Testis (tissue), 3 donors: ENCODE data around the gene ZMYM1. TPM values are rescaled to one million over a fixed set of nuclear protein-coding genes. Genes with fewer than 3 reads are reported as not detected.

ENCODE experiments used
- DNase-seq: peaks from one replicate; pipeline ENCODE4 v3.0.0-alpha.2; 2019
- H3K27ac ChIP-seq, 2 donors: fragments of 200-600 bp; sonication (generic); one replicate each; pipeline ENCODE4 v1.5.1; 2019
- H3K27me3 ChIP-seq: fragments of 200-600 bp; sonication (generic); one replicate; pipeline ENCODE4 v1.5.1; 2019
- H3K36me3 ChIP-seq: fragments of 200-600 bp; sonication (generic); one replicate; pipeline ENCODE4 v1.5.1; 2017; ENCODE audit warnings: low read depth; ENCODE audit errors: missing control alignments
- H3K4me1 ChIP-seq: fragments of 200-600 bp; sonication (generic); one replicate; pipeline ENCODE4 v1.5.1; 2019
- H3K4me3 ChIP-seq, 2 donors: fragments of 200-600 bp; sonication (generic); one replicate each; pipeline ENCODE4 v1.5.1; 2017 to 2019
- H3K9me3 ChIP-seq: fragments of 200-600 bp; sonication (generic); one replicate; pipeline ENCODE4 v1.5.1; 2017
- CTCF ChIP-seq, 3 experiments: fragments of 450-650 bp in 2 of 3; fragments of 200-600 bp in 1 of 3; sonication (generic) in 1 of 3; IDR thresholded peaks; one replicate each; pipeline ENCODE4 v1.5.1; 2016 to 2019; ENCODE audit warnings: antibody characterized with exemption in 3 of 3, mild to moderate bottlenecking in 2 of 3, moderate library complexity in 1 of 3
- POLR2A ChIP-seq: fragments of 450-650 bp; IDR thresholded peaks from one replicate; pipeline ENCODE4 v1.6.1; 2017; ENCODE audit warnings: antibody characterized with exemption, mild to moderate bottlenecking, moderate library complexity
- WGBS, 2 donors: methylation state at CpG; one replicate each; pipeline ENCODE4 v1.1.5; 2018; 5-methylcytosine and 5-hydroxymethylcytosine counted together
- intact Hi-C: fragments of 100-400 bp; cut with DNase I; formaldehyde crosslinking; loops from one replicate; pipeline ENCODE4 v1.15.1; 2023; ENCODE audit warnings: low total_unique reads
- polyA plus RNA-seq: library from polyadenylated mRNA; stranded (reverse); fragments of 350-450 nt; fragmentation: Illumina TruSeq; extraction: RNeasy Lipid Tissue Mini Kit (QIAGEN cat#74804); gene quantifications from one replicate; pipeline ENCODE4 v1.2.3, GENCODE V29; 2014; ENCODE audit warnings: low read depth, low replicate concordance; ENCODE audit not compliant: insufficient read depth
- total RNA-seq, 2 donors: library from RNA; depleted of rRNA; stranded (reverse); fragments of >200 nt; gene quantifications; one replicate each; pipeline ENCODE4 v1.2.3, GENCODE V29; 2016

ZMYM1 gene
- total and polyA plus RNA-seq, 3 donors from 2014 or later = 10.8 to 24.2 (median 20.7) TPM

GRCh38 chr1:35097224-35097623 is 18.0 kb downstream of the ZMYM1 start:
- TF ChIP-seq POLR2A = no peak
- no peak for TF ChIP-seq CTCF (IDR thresholded peaks at IDR 0.05)
- DNase-seq = no peak
- H3K4me3 ChIP-seq = no peak overlapping the region
- WGBS, 2 donors = 0% methylated on average over 1 of the region's 1 CpG
- H3K36me3 ChIP-seq = no peaks in the 10 kb centered on the region
- no peak overlapping the region for H3K27ac ChIP-seq
- H3K9me3 ChIP-seq = no peaks in the 10 kb centered on the region
- intact Hi-C loops = no loop called here
- H3K4me1 ChIP-seq = no peaks in the 10 kb centered on the region
- no peaks in the 10 kb centered on the region for H3K27me3 ChIP-seq

GRCh38 chr1:35111106-35111505 is 31.9 kb downstream of the ZMYM1 start:
- no peak for DNase-seq
- H3K4me1 ChIP-seq = no peaks in the 10 kb centered on the region
- H3K4me3 ChIP-seq = no peak overlapping the region
- H3K27ac ChIP-seq = no peak overlapping the region
- intact Hi-C loops = no loop called here
- no peaks in the 10 kb centered on the region for H3K9me3 ChIP-seq
- TF ChIP-seq POLR2A = no peak
- no peak for TF ChIP-seq CTCF (IDR thresholded peaks at IDR 0.05)
- H3K36me3 ChIP-seq = no peaks in the 10 kb centered on the region
- no peaks in the 10 kb centered on the region for H3K27me3 ChIP-seq
- 96 to 97% methylated on average over 1 of the region's 1 CpG for WGBS, 2 donors

- DNase-seq = no peak
- H3K4me1 ChIP-seq = no peaks in the 10 kb centered on the region
- H3K27ac ChIP-seq = no peak overlapping the region
- no peaks in the 10 kb centered on the region for H3K36me3 ChIP-seq
- TF ChIP-seq POLR2A (no peak), CTCF (IDR thresholded peaks at IDR 0.05) (peak in 1 of 3 experiments; percentile 25)
- WGBS, 2 donors = 82 to 87% methylated on average over 4 of the region's 4 CpGs
- H3K4me3 ChIP-seq = no peak overlapping the region
- intact Hi-C loops = no loop called here
- no peaks in the 10 kb centered on the region for H3K27me3 ChIP-seq
- H3K9me3 ChIP-seq = no peaks in the 10 kb centered on the region
Measured at GRCh38 chr1:35112668-35113067, 33.5 kb downstream of the ZMYM1 start.

GRCh38 chr1:35115459-35116383 is 36.5 kb downstream of the ZMYM1 start:
- 88 to 89% methylated on average over 8 of the region's 8 CpGs for WGBS, 2 donors
- TF ChIP-seq POLR2A = no peak
- Histone ChIP-seq H3K9me3 (no peaks in the 10 kb centered on the region), H3K27ac (no peak overlapping the region), H3K4me3 (no peak overlapping the region), H3K36me3 (no peaks in the 10 kb centered on the region), H3K4me1 (no peaks in the 10 kb centered on the region), H3K27me3 (no peaks in the 10 kb centered on the region)
- intact Hi-C loops = no loop called here
- DNase-seq = no peak

- H3K27ac ChIP-seq = no peak overlapping the region
- WGBS, 2 donors = 24 to 32% methylated on average over 8 to 36 of the region's 36 CpGs
- no peak for DNase-seq
Measured at GRCh38 chr1:35120458-35121133, 41.4 kb downstream of the ZMYM1 start.

More at GRCh38 chr1:35120458-35121133, 41.4 kb downstream of the ZMYM1 start:
- H3K4me3 ChIP-seq = peak overlapping the region; percentile 36 to 55
- H3K36me3 ChIP-seq = no peaks in the 10 kb centered on the region
- TF ChIP-seq POLR2A (no peak), CTCF (IDR thresholded peaks at IDR 0.05) (no peak)
- H3K4me1 ChIP-seq = no peaks in the 10 kb centered on the region
- no peaks in the 10 kb centered on the region for H3K27me3 ChIP-seq
- H3K9me3 ChIP-seq = no peaks in the 10 kb centered on the region
- intact Hi-C loops = no loop called here
